Trophoblast cell (in vitro differentiated cells and primary cell): ENCODE results near the gene INO80E.

ENCODE experiments used
- DNase-seq, 2 donors: peaks; one replicate each; pipeline ENCODE4 v3.0.0-alpha.2; 2016
- H2AFZ ChIP-seq: 2 replicates; pipeline ENCODE4 v1.6.1; 2013; ENCODE audit warnings: low read length, moderate library complexity, mild to moderate bottlenecking; ENCODE audit not compliant: insufficient read depth, poor library complexity
- H2AK5ac ChIP-seq: 2 replicates; pipeline ENCODE4 v1.6.1; 2013; ENCODE audit warnings: mild to moderate bottlenecking, low read length
- H2BK120ac ChIP-seq: 2 replicates; pipeline ENCODE4 v1.6.1; 2013; ENCODE audit warnings: low read length, mild to moderate bottlenecking, moderate library complexity; ENCODE audit not compliant: insufficient read depth, poor library complexity
- H2BK12ac ChIP-seq: 2 replicates; pipeline ENCODE4 v1.6.1; 2013; ENCODE audit warnings: mild to moderate bottlenecking, low read length, moderate library complexity
- H2BK5ac ChIP-seq: 2 replicates; pipeline ENCODE4 v1.6.1; 2013; ENCODE audit warnings: low read length, low read depth, moderate library complexity, mild to moderate bottlenecking; ENCODE audit not compliant: poor library complexity
- H3K14ac ChIP-seq: 2 replicates; pipeline ENCODE4 v1.6.1; 2013; ENCODE audit warnings: mild to moderate bottlenecking, low read length
- H3K18ac ChIP-seq: 2 replicates; pipeline ENCODE4 v1.6.1; 2013; ENCODE audit warnings: mild to moderate bottlenecking, low read length
- H3K23ac ChIP-seq: 2 replicates; pipeline ENCODE4 v1.6.1; 2013; ENCODE audit warnings: low read length
- H3K27ac ChIP-seq: 2 replicates; pipeline ENCODE4 v1.5.1; 2013; ENCODE audit warnings: low read depth, mild to moderate bottlenecking, inconsistent platforms, low read length, moderate library complexity
- H3K27me3 ChIP-seq: 2 replicates; pipeline ENCODE4 v1.6.1; 2013; ENCODE audit warnings: inconsistent platforms, mild to moderate bottlenecking, low read length, moderate library complexity; ENCODE audit not compliant: insufficient read depth
- H3K36me3 ChIP-seq, 2 experiments: 1 replicate in 1 of 2; 2 replicates in 1 of 2; pipeline ENCODE4 v1.6.1; 2013; ENCODE audit warnings: low read length in 2 of 2, mild to moderate bottlenecking in 2 of 2, moderate library complexity in 1 of 2; ENCODE audit not compliant: insufficient read depth in 2 of 2, control insufficient read depth in 1 of 2
- H3K4ac ChIP-seq: 2 replicates; pipeline ENCODE4 v1.6.1; 2013; ENCODE audit warnings: low read depth, mild to moderate bottlenecking, low read length, moderate library complexity
- H3K4me1 ChIP-seq, 2 experiments: 1 replicate in 1 of 2; 2 replicates in 1 of 2; pipeline ENCODE4 v1.6.1; 2013; ENCODE audit warnings: low read length in 2 of 2, mild to moderate bottlenecking in 2 of 2, moderate library complexity in 1 of 2; ENCODE audit not compliant: insufficient read depth in 2 of 2, control insufficient read depth in 1 of 2
- H3K4me2 ChIP-seq: 2 replicates; pipeline ENCODE4 v1.6.1; 2013; ENCODE audit warnings: inconsistent platforms, mild to moderate bottlenecking, low read length, moderate library complexity
- H3K4me3 ChIP-seq: 2 replicates; pipeline ENCODE4 v1.5.1; 2013; ENCODE audit warnings: mild to moderate bottlenecking, low read depth, low read length, inconsistent platforms
- H3K79me1 ChIP-seq: one replicate; pipeline ENCODE4 v1.6.1; 2013; ENCODE audit warnings: low read length
- H3K79me2 ChIP-seq: 2 replicates; pipeline ENCODE4 v1.6.1; 2013; ENCODE audit warnings: low read length, mild to moderate bottlenecking; ENCODE audit not compliant: control insufficient read depth, insufficient read depth, poor library complexity
- H3K9ac ChIP-seq: 2 replicates; pipeline ENCODE4 v1.6.1; 2013; ENCODE audit warnings: mild to moderate bottlenecking, low read length
- H3K9me3 ChIP-seq: 2 replicates; pipeline ENCODE4 v1.6.1; 2013; ENCODE audit warnings: low read depth, mild to moderate bottlenecking, control low read depth, inconsistent platforms, low read length; ENCODE audit not compliant: insufficient read depth
- H4K12ac ChIP-seq: 2 replicates; pipeline ENCODE4 v1.6.1; 2013; ENCODE audit warnings: low read depth, mild to moderate bottlenecking, low read length, moderate library complexity
- H4K8ac ChIP-seq: 2 replicates; pipeline ENCODE4 v1.6.1; 2013; ENCODE audit warnings: low read depth, mild to moderate bottlenecking, low read length, moderate library complexity
- H4K91ac ChIP-seq: one replicate; pipeline ENCODE4 v1.6.1; 2013; ENCODE audit warnings: low read depth, mild to moderate bottlenecking, low read length, moderate library complexity
- WGBS: extraction: QIAGEN DNeasy Blood & Tissue Kit; methylation state at CpG from one replicate; pipeline ENCODE4 v1.1.7; 2013; ENCODE audit warnings: missing lambda C conversion rate; ENCODE audit not compliant: insufficient read length, insufficient coverage; ENCODE audit errors: extremely low coverage; 5-methylcytosine and 5-hydroxymethylcytosine counted together

INO80E gene

GRCh38 chr16:29961479-29962343 lies 34.3 kb upstream of the INO80E start, which contains the start of gene TMEM219:
TMEM219 (plus strand) TSS chr16:29962079; CDS start chr16:29963144, 1,065 bp downstream.
- peaks cover 6% of the 10 kb centered on the region for H3K79me2 ChIP-seq
- peaks cover 3 to 8% of the 10 kb centered on the region in 2 experiments for H3K4me1 ChIP-seq
- peak within 1 kb of the TSS; percentile 89 for H4K12ac ChIP-seq
- H4K91ac ChIP-seq: peak within 1 kb of the TSS; percentile 85
- peak within 1 kb of the TSS; percentile 30 for H3K27ac ChIP-seq
- H2BK12ac ChIP-seq: peak within 1 kb of the TSS; percentile 68
- H2BK5ac ChIP-seq: peak within 1 kb of the TSS; percentile 76
- WGBS: no CpG with 5 or more reads among the region's 75 CpGs
- H2AK5ac ChIP-seq: peak within 1 kb of the TSS; percentile 94
- peak within 1 kb of the TSS; percentile 80 for H3K4me3 ChIP-seq
- DNase-seq: peak; percentile 89 to 97
- H2BK120ac ChIP-seq: peak within 1 kb of the TSS; percentile 74
- H3K36me3 ChIP-seq: peaks cover 0 to 3% of the 10 kb centered on the region in 2 experiments
- peak within 1 kb of the TSS; percentile 79 for H3K18ac ChIP-seq
- no peaks in the 10 kb centered on the region for H3K27me3 ChIP-seq
- no peak within 1 kb of the TSS for H3K23ac ChIP-seq
- H3K14ac ChIP-seq: peak within 1 kb of the TSS; percentile 89
- peak within 1 kb of the TSS; percentile 72 for H3K4me2 ChIP-seq
- H3K79me1 ChIP-seq: peaks cover 15% of the 10 kb centered on the region
- peak within 1 kb of the TSS; percentile 57 for H3K9ac ChIP-seq
- no peaks in the 10 kb centered on the region for H3K9me3 ChIP-seq
- H4K8ac ChIP-seq: peak within 1 kb of the TSS; percentile 88
- peak within 1 kb of the TSS; percentile 75 for H3K4ac ChIP-seq
- peak within 1 kb of the TSS; percentile 87 for H2AFZ ChIP-seq

GRCh38 chr16:29962344-29962994 lies 33.6 kb upstream of the INO80E start:
- H3K18ac ChIP-seq: peak overlapping the region; percentile 55
- peaks cover 6% of the 10 kb centered on the region for H3K79me2 ChIP-seq
- peak overlapping the region; percentile 85 for H4K91ac ChIP-seq
- peak overlapping the region; percentile 37 for H2BK5ac ChIP-seq
- H4K8ac ChIP-seq: peak overlapping the region; percentile 83
- H3K4me1 ChIP-seq: peaks cover 3 to 8% of the 10 kb centered on the region in 2 experiments
- H3K4ac ChIP-seq: peak overlapping the region; percentile 75
- H4K12ac ChIP-seq: peak overlapping the region; percentile 89
- no CpG with 5 or more reads among the region's 18 CpGs for WGBS
- H3K9me3 ChIP-seq: no peaks in the 10 kb centered on the region
- H3K27ac ChIP-seq: peak overlapping the region; percentile 27
- H3K9ac ChIP-seq: peak overlapping the region; percentile 34
- peak overlapping the region; percentile 23 for H2BK12ac ChIP-seq
- H2AK5ac ChIP-seq: peak overlapping the region; percentile 67
- H2BK120ac ChIP-seq: peak overlapping the region; percentile 74
- peak in 1 of 2 donors; percentile 36 for DNase-seq
- H3K23ac ChIP-seq: no peak overlapping the region
- no peaks in the 10 kb centered on the region for H3K27me3 ChIP-seq
- peak overlapping the region; percentile 87 for H2AFZ ChIP-seq
- H3K79me1 ChIP-seq: peaks cover 15% of the 10 kb centered on the region
- peaks cover 0 to 3% of the 10 kb centered on the region in 2 experiments for H3K36me3 ChIP-seq
- peak overlapping the region; percentile 89 for H3K14ac ChIP-seq
- H3K4me3 ChIP-seq: peak overlapping the region; percentile 80
- H3K4me2 ChIP-seq: peak overlapping the region; percentile 72

GRCh38 chr16:29963021-29963743 lies 32.9 kb upstream of the INO80E start:
- Histone ChIP-seq H3K4me2 (no peak overlapping the region), H3K36me3 (peaks cover 4 to 6% of the 10 kb centered on the region in 2 experiments), H3K4ac (peak overlapping the region; percentile 21), H3K14ac (peak overlapping the region; percentile 47), H2AK5ac (peak overlapping the region; percentile 94), H3K27me3 (no peaks in the 10 kb centered on the region), H3K4me3 (no peak overlapping the region), H4K12ac (peak overlapping the region; percentile 80), H3K9ac (no peak overlapping the region), H3K9me3 (no peaks in the 10 kb centered on the region), H3K79me1 (peaks cover 15% of the 10 kb centered on the region), H2BK12ac (peak overlapping the region; percentile 68), H2BK120ac (no peak overlapping the region), H3K23ac (no peak overlapping the region), H3K27ac (no peak overlapping the region), H4K91ac (peak overlapping the region; percentile 85), H2BK5ac (no peak overlapping the region), H3K18ac (peak overlapping the region; percentile 43), H3K4me1 (peaks cover 3 to 8% of the 10 kb centered on the region in 2 experiments), H4K8ac (peak overlapping the region; percentile 83), H2AFZ (no peak overlapping the region), H3K79me2 (peaks cover 6% of the 10 kb centered on the region)
- no CpG with 5 or more reads among the region's 14 CpGs for WGBS
- DNase-seq: no peak

GRCh38 chr16:29968205-29968604 lies 27.8 kb upstream of the INO80E start:
- Histone ChIP-seq H3K9ac (no peak overlapping the region), H3K4me2 (no peak overlapping the region), H3K9me3 (no peaks in the 10 kb centered on the region), H3K4me3 (no peak overlapping the region), H3K36me3 (peaks cover 19 to 20% of the 10 kb centered on the region in 2 experiments), H3K79me2 (no peaks in the 10 kb centered on the region), H3K4me1 (peaks cover 0 to 1% of the 10 kb centered on the region in 2 experiments), H3K18ac (no peak overlapping the region), H2AK5ac (no peak overlapping the region), H3K79me1 (no peaks in the 10 kb centered on the region), H3K4ac (no peak overlapping the region), H3K14ac (no peak overlapping the region), H2AFZ (no peak overlapping the region), H2BK120ac (no peak overlapping the region), H3K23ac (no peak overlapping the region), H3K27me3 (no peaks in the 10 kb centered on the region), H4K91ac (no peak overlapping the region), H4K12ac (no peak overlapping the region), H2BK5ac (no peak overlapping the region), H2BK12ac (no peak overlapping the region), H3K27ac (no peak overlapping the region), H4K8ac (no peak overlapping the region)
- WGBS: no CpG with 5 or more reads among the region's 4 CpGs
- DNase-seq: no peak
